ENCODE data around the gene STK36. TPM values are rescaled to one million over a fixed set of nuclear protein-coding genes. Genes with fewer than 3 reads are reported as not detected.

STK36 gene
- polyA plus RNA-seq, 2 of the 4 experiments (the other 2 are of a cell fraction), result 20.6 to 29.9 TPM

- no peak for TF ChIP-seq TP53 (CRISPR knock-in tag; IDR thresholded peaks at IDR 0.05)
- no peak for TF ChIP-seq RNF2 (IDR thresholded peaks at IDR 0.05; ENCODE audit: borderline replicate concordance, low read depth)
- TF ChIP-seq NFE2L2 (conservative IDR thresholded peaks at IDR 0.05; ENCODE audit: low read length), result no peak
- TF ChIP-seq PBX3 (IDR thresholded peaks at IDR 0.05), result no peak
- no peak for TF ChIP-seq KDM1A (IDR thresholded peaks at IDR 0.05; ENCODE audit: low read depth)
- TF ChIP-seq HES2 (IDR thresholded peaks at IDR 0.05), result no peak
- TF ChIP-seq GATA3 (IDR thresholded peaks at IDR 0.05; ENCODE audit: borderline replicate concordance), result no peak
- no peak for TF ChIP-seq HMGXB4 (CRISPR knock-in tag; IDR thresholded peaks at IDR 0.05; ENCODE audit: borderline replicate concordance)
- no peak for TF ChIP-seq RFX5 (IDR thresholded peaks at IDR 0.05)
- no peak for TF ChIP-seq EHMT2 (IDR thresholded peaks at IDR 0.05; ENCODE audit: low read depth)
- no peak for TF ChIP-seq ZFP36 (IDR thresholded peaks at IDR 0.05; ENCODE audit: borderline replicate concordance, partially characterized antibody)
These were observed 49.1 kb upstream of the STK36 start (continued) for GRCh38 chr2:218622606-218623365.

- Histone ChIP-seq H3K4me1 (no peaks in the 10 kb centered on the region), H3K4me3 (no peak overlapping the region), H3K27ac (no peak overlapping the region), H3K4me2 (no peak overlapping the region), H3K9me3 (no peaks in the 10 kb centered on the region)
- DNase-seq (ENCODE audit: low read depth in 1 of 2, low spot score in 1 of 2), result no peak
- TF ChIP-seq HOXB13 (CRISPR knock-in tag; IDR thresholded peaks at IDR 0.05; ENCODE audit: low read depth) (no peak), BCL3 (IDR thresholded peaks at IDR 0.05) (no peak), ZC3H11A (IDR thresholded peaks at IDR 0.05) (no peak), HMGXB4 (CRISPR knock-in tag; IDR thresholded peaks at IDR 0.05; ENCODE audit: borderline replicate concordance) (no peak), MAFK (IDR thresholded peaks at IDR 0.05; ENCODE audit: partially characterized antibody) (no peak)
- WGBS (ENCODE audit: missing lambda C conversion rate), result 90% methylated on average over 3 of the region's 3 CpGs
- CTCF ChIA-PET, result no interaction called here
- no peak for FAIRE-seq
- POLR2A ChIA-PET, result no interaction called here
- no peak for ATAC-seq
These were observed 48.5 kb upstream of the STK36 start for GRCh38 chr2:218623366-218623705.

- Histone ChIP-seq H3K4me2 (no peak overlapping the region), H3K9me3 (no peaks in the 10 kb centered on the region), H3K27ac (no peak overlapping the region), H3K4me3 (no peak overlapping the region), H3K4me1 (no peaks in the 10 kb centered on the region)
- ChIA-PET CTCF (interaction anchor here (4.1 kb wide), 1 partner anchor 22 kb away, joined by 11 read pairs; no protein-coding TSS in a partner anchor), POLR2A (no interaction called here)
- DNase-seq (ENCODE audit: low read depth in 1 of 2, low spot score in 1 of 2) (no peak), ATAC-seq (no peak), FAIRE-seq (no peak)
- WGBS (ENCODE audit: missing lambda C conversion rate), result 67% methylated on average over 4 of the region's 4 CpGs
- no peak for TF ChIP-seq CHD4 (IDR thresholded peaks at IDR 0.05; ENCODE audit: borderline replicate concordance)
- no peak for TF ChIP-seq ELK1 (IDR thresholded peaks at IDR 0.05; ENCODE audit: low read depth, low read length)
- no peak for TF ChIP-seq MAZ (IDR thresholded peaks at IDR 0.05; ENCODE audit: borderline replicate concordance, low read depth, low read length)
- TF ChIP-seq RCOR1 (IDR thresholded peaks at IDR 0.05; ENCODE audit: low read depth, low read length), result no peak
- TF ChIP-seq GATA3 (IDR thresholded peaks at IDR 0.05; ENCODE audit: borderline replicate concordance), result no peak
- TF ChIP-seq JUNB (IDR thresholded peaks at IDR 0.05), result no peak
- TF ChIP-seq RNF2 (IDR thresholded peaks at IDR 0.05; ENCODE audit: borderline replicate concordance, low read depth), result no peak
- no peak for TF ChIP-seq ZSCAN20 (CRISPR knock-in tag; IDR thresholded peaks at IDR 0.05)
- no peak for TF ChIP-seq EHMT2 (IDR thresholded peaks at IDR 0.05; ENCODE audit: low read depth)
These were observed 45.5 kb upstream of the STK36 start for GRCh38 chr2:218626369-218626768.
